Panc1 (cell line): ENCODE results near the gene BTBD2. TPM values are rescaled to one million over a fixed set of nuclear protein-coding genes. Genes with fewer than 3 reads are reported as not detected.

Experiments used
- ATAC-seq: fragments of 200-7000 bp; cut with Tn5 transposase; 2 replicates; pipeline ENCODE4 v1.9.1; 2020; ENCODE audit warnings: mild to moderate bottlenecking, moderate library complexity
- BruUV-seq: library from RNA; stranded (reverse); fragments of 400-500 nt; replicated peaks from 2 replicates; lab custom pipeline; 2021; lab: Mats Ljungman, UMichigan
- CTCF ChIA-PET: fragments of 300-600 bp; sonication (Branson Sonifier 250); formaldehyde crosslinking; loops from one replicate; lab custom pipeline; 2022; ENCODE audit warnings: antibody characterized with exemption; lab: Charles Lee
- POLR2A ChIA-PET: fragments of 300-600 bp; sonication (Branson Sonifier 250); formaldehyde crosslinking; loops from one replicate; lab custom pipeline; 2022; ENCODE audit warnings: antibody characterized with exemption; lab: Charles Lee
- DNase-seq: peaks from one replicate; pipeline ENCODE4 v3.0.0-alpha.2; 2010; ENCODE audit warnings: low read depth, low spot score
- H3K27ac ChIP-seq: 2 replicates; pipeline ENCODE4 v1.5.1; 2011; ENCODE audit warnings: mild to moderate bottlenecking, low read length, inconsistent platforms
- H3K27me3 ChIP-seq: fragments of 200-500 bp; sonication (Bioruptor generic); 2 replicates; pipeline ENCODE4 v1.6.0; 2014; ENCODE audit warnings: low read length, inconsistent platforms; ENCODE audit not compliant: control insufficient read depth, insufficient read depth
- H3K36me3 ChIP-seq: fragments of 200-500 bp; sonication (Bioruptor generic); 2 replicates; pipeline ENCODE4 v1.5.1; 2014; ENCODE audit warnings: inconsistent platforms, mild to moderate bottlenecking, low read length, moderate library complexity; ENCODE audit not compliant: control insufficient read depth, insufficient read depth
- H3K4me1 ChIP-seq: 2 replicates; pipeline ENCODE4 v1.5.1; 2011; ENCODE audit warnings: inconsistent platforms, mild to moderate bottlenecking, low read length, moderate library complexity; ENCODE audit not compliant: control insufficient read depth, insufficient read depth
- H3K4me3 ChIP-seq, 2 experiments: 2 replicates each; pipeline ENCODE4 v1.5.1; 2011 to 2012; ENCODE audit warnings: low read depth in 2 of 2, low read length in 2 of 2, mild to moderate bottlenecking in 2 of 2, inconsistent platforms in 1 of 2, moderate library complexity in 1 of 2
- H3K9me3 ChIP-seq: fragments of 200-500 bp; sonication (Bioruptor generic); 2 replicates; pipeline ENCODE4 v1.5.1; 2014; ENCODE audit warnings: low read depth, mild to moderate bottlenecking, inconsistent platforms, low read length, moderate library complexity; ENCODE audit not compliant: control insufficient read depth, insufficient read depth
- CTCF ChIP-seq: fragments of 450-650 bp; IDR thresholded peaks from 2 replicates; pipeline ENCODE4 v1.5.1; 2017; ENCODE audit warnings: mild to moderate bottlenecking
- POLR2AphosphoS5 ChIP-seq: IDR thresholded peaks from 2 replicates; pipeline ENCODE4 v1.6.1; 2012; ENCODE audit warnings: mild to moderate bottlenecking, low read depth, low read length, moderate library complexity
- REST ChIP-seq, 2 experiments: IDR thresholded peaks; 2 replicates each; pipeline ENCODE4 v1.6.1; 2011 to 2012; ENCODE audit warnings: low read depth in 2 of 2, control low read depth in 1 of 2, low read length in 1 of 2, mild to moderate bottlenecking in 1 of 2, moderate library complexity in 1 of 2; ENCODE audit not compliant: insufficient read depth in 1 of 2
- SIN3A ChIP-seq: IDR thresholded peaks from 2 replicates; pipeline ENCODE4 v1.6.1; 2012; ENCODE audit warnings: low read depth, mild to moderate bottlenecking, low read length, moderate library complexity, borderline replicate concordance; ENCODE audit not compliant: insufficient read depth
- TCF7L2 ChIP-seq: IDR thresholded peaks from 2 replicates; pipeline ENCODE4 v1.6.1; 2011; ENCODE audit warnings: mild to moderate bottlenecking, low read depth, low read length, inconsistent platforms
- in situ Hi-C: cut with HindIII; loops from 2 replicates; pipeline ENCODE4 v1.10.0; 2016; ENCODE audit warnings: low sequenced_read_pairs, low pct_unique_long_range_greater_than_20kb
- intact Hi-C: fragments of 100-400 bp; cut with micrococcal nuclease; formaldehyde crosslinking; loops from one replicate; pipeline ENCODE4 v1.10.0; 2022; ENCODE audit not compliant: unreplicated experiment
- total RNA-seq: library from RNA; stranded (reverse); gene quantifications from one replicate; pipeline ENCODE4 v1.2.1, GENCODE V29; 2021; ENCODE audit not compliant: unreplicated experiment

Gene BTBD2
- total RNA-seq, 1 experiment from 2014 or later, result 59.6 TPM

GRCh38 chr19:1956868-1957492 is 58.5 kb downstream of the BTBD2 start:
- intact Hi-C loops, result no loop called here
- Histone ChIP-seq H3K27me3 (no peaks in the 10 kb centered on the region), H3K27ac (no peak overlapping the region), H3K4me1 (no peaks in the 10 kb centered on the region), H3K9me3 (no peaks in the 10 kb centered on the region), H3K4me3 (no peak overlapping the region), H3K36me3 (no peaks in the 10 kb centered on the region)
- DNase-seq, result no peak
- in situ Hi-C loops, result no loop called here
- ChIA-PET CTCF (no interaction called here), POLR2A (no interaction called here)
- TF ChIP-seq REST (IDR thresholded peaks at IDR 0.05; ENCODE audit: insufficient read depth in 1 of 2, low read depth in 2 of 2, low read length in 1 of 2), result no peak
- TF ChIP-seq CTCF, result no peak
- no peak for TF ChIP-seq TCF7L2
- no peak for TF ChIP-seq POLR2AphosphoS5
- TF ChIP-seq SIN3A, result no peak
- ATAC-seq, result peak; percentile 24; the same call in 1 of the 2 replicates
- no TSS peak for BruUV-seq

- ATAC-seq, result no peak
Measured at GRCh38 chr19:1956122-1956494, 59.4 kb downstream of the BTBD2 start.

More at GRCh38 chr19:1956122-1956494, 59.4 kb downstream of the BTBD2 start:
- no peak for DNase-seq
- in situ Hi-C loops (no loop called here), intact Hi-C loops (no loop called here)
- BruUV-seq, result no TSS peak
- CTCF ChIA-PET, result interaction anchor here (0.7 kb wide), 1 partner anchor 465 kb away, joined by 8 read pairs; the partner anchor contains the start of gene REEP6
- no peaks in the 10 kb centered on the region for H3K36me3 ChIP-seq
- no peak for TF ChIP-seq TCF7L2
- TF ChIP-seq CTCF, result no peak
- no peak for TF ChIP-seq POLR2AphosphoS5
- no peak for TF ChIP-seq SIN3A
- TF ChIP-seq REST (IDR thresholded peaks at IDR 0.05; ENCODE audit: insufficient read depth in 1 of 2, low read depth in 2 of 2, low read length in 1 of 2), result no peak
- no peak overlapping the region for H3K27ac ChIP-seq
- POLR2A ChIA-PET, result no interaction called here
- no peaks in the 10 kb centered on the region for H3K4me1 ChIP-seq
- H3K27me3 ChIP-seq, result no peaks in the 10 kb centered on the region
- H3K9me3 ChIP-seq, result no peaks in the 10 kb centered on the region
- H3K4me3 ChIP-seq, result no peak overlapping the region
